Mesendoderm (in vitro differentiated cells): ENCODE data around the gene MRPS25. TPM values are rescaled to one million over a fixed set of nuclear protein-coding genes. Genes with fewer than 3 reads are reported as not detected.

ENCODE experiments used
- DNase-seq: peaks from one replicate; pipeline ENCODE4 v3.0.0; 2013
- H2AK5ac ChIP-seq: 2 replicates; pipeline ENCODE4 v1.6.1; 2013; ENCODE audit warnings: low read length, inconsistent platforms
- H2BK120ac ChIP-seq: 2 replicates; pipeline ENCODE4 v1.6.1; 2013; ENCODE audit warnings: low read depth, mild to moderate bottlenecking, low read length, moderate library complexity, mixed read lengths
- H2BK15ac ChIP-seq: replicated peaks from 2 replicates; pipeline ENCODE4 v1.6.1; 2013; ENCODE audit warnings: low read depth, mild to moderate bottlenecking, moderate library complexity
- H2BK5ac ChIP-seq: 2 replicates; pipeline ENCODE4 v1.6.1; 2013; ENCODE audit warnings: low read length, inconsistent platforms
- H3K18ac ChIP-seq: 2 replicates; pipeline ENCODE4 v1.6.1; 2013; ENCODE audit warnings: mild to moderate bottlenecking, low read length, mixed read lengths
- H3K23ac ChIP-seq: one replicate; pipeline ENCODE4 v1.6.1; 2013; ENCODE audit warnings: low read length
- H3K27ac ChIP-seq: 2 replicates; pipeline ENCODE4 v1.5.1; 2013; ENCODE audit warnings: low read depth, mild to moderate bottlenecking, inconsistent platforms, low read length, moderate library complexity
- H3K27me3 ChIP-seq: 2 replicates; pipeline ENCODE4 v1.6.1; 2013; ENCODE audit warnings: low read length, control low read depth, mild to moderate bottlenecking, inconsistent platforms; ENCODE audit not compliant: insufficient read depth, poor library complexity
- H3K36me3 ChIP-seq: 2 replicates; pipeline ENCODE4 v1.6.1; 2013; ENCODE audit warnings: low read length, inconsistent platforms; ENCODE audit not compliant: control insufficient read depth, insufficient read depth
- H3K4ac ChIP-seq: one replicate; pipeline ENCODE4 v1.6.1; 2013; ENCODE audit warnings: low read depth, mild to moderate bottlenecking, low read length, moderate library complexity
- H3K4me1 ChIP-seq: 2 replicates; pipeline ENCODE4 v1.6.1; 2013; ENCODE audit warnings: low read depth, low read length, inconsistent platforms; ENCODE audit not compliant: control insufficient read depth
- H3K4me2 ChIP-seq: 2 replicates; pipeline ENCODE4 v1.6.1; 2013; ENCODE audit warnings: low read length
- H3K4me3 ChIP-seq: 2 replicates; pipeline ENCODE4 v1.5.1; 2013; ENCODE audit warnings: mild to moderate bottlenecking, low read length
- H3K56ac ChIP-seq: one replicate; pipeline ENCODE4 v1.6.1; 2013; ENCODE audit warnings: low read length
- H3K79me1 ChIP-seq: 2 replicates; pipeline ENCODE4 v1.6.1; 2013; ENCODE audit warnings: low read length, inconsistent platforms
- H3K79me2 ChIP-seq: 2 replicates; pipeline ENCODE4 v1.6.1; 2013; ENCODE audit warnings: mild to moderate bottlenecking, low read length; ENCODE audit not compliant: control insufficient read depth, insufficient read depth
- H3K9ac ChIP-seq: 2 replicates; pipeline ENCODE4 v1.6.1; 2013; ENCODE audit warnings: low read length, inconsistent platforms
- H4K5ac ChIP-seq: one replicate; pipeline ENCODE4 v1.6.1; 2013; ENCODE audit warnings: low read length
- H4K8ac ChIP-seq: one replicate; pipeline ENCODE4 v1.6.1; 2013; ENCODE audit warnings: low read depth, mild to moderate bottlenecking, control low read depth, low read length, moderate library complexity
- WGBS: extraction: QIAGEN DNeasy Blood & Tissue Kit; methylation state at CpG from one replicate; pipeline ENCODE4 v1.1.7; 2013; ENCODE audit warnings: low lambda C conversion rate, missing lambda C conversion rate; ENCODE audit not compliant: insufficient coverage; ENCODE audit errors: extremely low coverage; 5-methylcytosine and 5-hydroxymethylcytosine counted together
- polyA plus RNA-seq, 2 experiments: library from polyadenylated mRNA; stranded (reverse); fragments of 200-250 nt; gene quantifications; one replicate each; pipeline ENCODE4 v1.2.3, GENCODE V29; 2013

Gene MRPS25
- polyA plus RNA-seq (2013, experiment 1 of 2), result 28.8 TPM
- 27.1 TPM for polyA plus RNA-seq (2013, experiment 2 of 2)

DNA sequence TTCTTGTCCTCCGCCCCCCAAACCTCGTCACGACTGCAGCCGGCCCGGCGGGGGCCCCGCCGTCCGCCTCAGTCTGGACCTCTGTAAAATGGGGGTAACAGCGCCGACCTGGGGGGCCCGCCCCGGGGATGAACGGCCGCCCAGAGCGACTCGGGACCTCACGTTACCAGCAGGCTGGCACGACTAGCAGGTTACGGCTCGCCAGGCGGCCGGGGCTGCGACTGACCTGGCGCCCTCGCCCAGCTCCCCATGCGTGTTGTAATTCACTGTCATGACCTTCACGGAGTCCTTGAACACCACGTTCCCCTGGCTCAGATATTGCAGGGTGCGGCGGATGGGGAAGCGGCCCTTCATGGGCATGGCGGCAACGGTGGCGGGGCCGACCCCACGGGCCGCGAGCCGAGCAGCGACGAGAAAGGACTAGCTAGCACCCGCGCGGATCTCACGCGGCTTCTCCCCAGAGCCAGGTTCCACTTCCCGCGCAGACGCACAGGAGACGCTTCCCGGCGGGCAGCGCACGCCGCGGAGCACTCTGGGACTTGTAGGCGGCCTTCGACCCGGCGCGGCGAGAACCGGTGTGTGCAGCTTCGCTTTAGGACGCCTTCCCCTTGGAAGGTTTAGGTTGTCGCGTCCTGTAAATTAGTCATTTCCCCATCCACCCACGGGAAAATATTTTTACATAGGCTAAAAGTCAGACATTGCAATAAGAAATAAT is at the start of gene MRPS25:
MRPS25 (minus strand) TSS at position 481 of the 715 bp plus-strand sequence; CDS start at position 360, 121 bp downstream.
- H3K4me3 ChIP-seq, result peak within 1 kb of the TSS; percentile 83
- no peak within 1 kb of the TSS for H2BK15ac ChIP-seq
- no peak within 1 kb of the TSS for H3K27ac ChIP-seq
- peak within 1 kb of the TSS; percentile 72 for H3K23ac ChIP-seq
- H3K79me2 ChIP-seq, result peaks cover 20% of the 10 kb centered on the region
- H4K5ac ChIP-seq, result no peak within 1 kb of the TSS
- H3K36me3 ChIP-seq, result no peaks in the 10 kb centered on the region
- peak within 1 kb of the TSS; percentile 54 for H2BK5ac ChIP-seq
- no peak within 1 kb of the TSS for H4K8ac ChIP-seq
- no peaks in the 10 kb centered on the region for H3K27me3 ChIP-seq
- H3K56ac ChIP-seq, result peak within 1 kb of the TSS; percentile 98
- H3K4me1 ChIP-seq, result peaks cover 5% of the 10 kb centered on the region
- H3K9ac ChIP-seq, result peak within 1 kb of the TSS; percentile 94
- peak within 1 kb of the TSS; percentile 1 for H3K18ac ChIP-seq
- H2BK120ac ChIP-seq, result no peak within 1 kb of the TSS
- DNase-seq, result peak; percentile 95
- H3K4me2 ChIP-seq, result peak within 1 kb of the TSS; percentile 79
- no peak within 1 kb of the TSS for H2AK5ac ChIP-seq
- peaks cover 12% of the 10 kb centered on the region for H3K79me1 ChIP-seq
- H3K4ac ChIP-seq, result peak within 1 kb of the TSS; percentile 56
- WGBS, result no CpG with 5 or more reads among the region's 69 CpGs

DNA sequence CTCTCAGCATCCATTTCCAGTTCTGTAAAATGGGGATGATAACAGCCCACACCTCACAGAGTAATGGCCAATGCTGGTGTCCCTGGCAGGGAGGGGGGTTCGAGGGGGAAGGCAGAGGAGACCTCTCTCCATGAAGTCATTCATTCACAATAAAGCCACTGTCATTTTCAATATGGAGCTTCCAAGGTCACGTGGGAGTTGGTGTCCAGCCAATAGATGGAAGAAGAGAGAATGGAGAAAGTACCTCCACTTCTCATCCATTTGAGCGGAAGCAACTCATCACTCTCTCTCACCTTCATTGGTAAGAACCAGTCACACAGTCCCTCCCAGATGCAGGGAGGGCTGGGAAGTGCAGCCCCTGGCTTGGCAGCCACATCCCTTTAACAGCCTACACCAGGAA is 48.8 kb upstream of the MRPS25 start:
- no peak overlapping the region for H3K23ac ChIP-seq
- H2BK120ac ChIP-seq, result no peak overlapping the region
- H3K9ac ChIP-seq, result no peak overlapping the region
- no peak overlapping the region for H4K8ac ChIP-seq
- WGBS, result no CpG with 5 or more reads among the region's 3 CpGs
- no peaks in the 10 kb centered on the region for H3K79me1 ChIP-seq
- no peak overlapping the region for H3K56ac ChIP-seq
- no peaks in the 10 kb centered on the region for H3K4me1 ChIP-seq
- H3K4ac ChIP-seq, result no peak overlapping the region
- no peak overlapping the region for H2BK5ac ChIP-seq
- no peaks in the 10 kb centered on the region for H3K79me2 ChIP-seq
- no peaks in the 10 kb centered on the region for H3K36me3 ChIP-seq
- no peak overlapping the region for H3K4me2 ChIP-seq
- no peaks in the 10 kb centered on the region for H3K27me3 ChIP-seq
- no peak overlapping the region for H4K5ac ChIP-seq
- H2BK15ac ChIP-seq, result no peak overlapping the region
- H3K27ac ChIP-seq, result no peak overlapping the region
- no peak overlapping the region for H3K4me3 ChIP-seq
- H3K18ac ChIP-seq, result no peak overlapping the region
- no peak for DNase-seq
- H2AK5ac ChIP-seq, result no peak overlapping the region

DNA sequence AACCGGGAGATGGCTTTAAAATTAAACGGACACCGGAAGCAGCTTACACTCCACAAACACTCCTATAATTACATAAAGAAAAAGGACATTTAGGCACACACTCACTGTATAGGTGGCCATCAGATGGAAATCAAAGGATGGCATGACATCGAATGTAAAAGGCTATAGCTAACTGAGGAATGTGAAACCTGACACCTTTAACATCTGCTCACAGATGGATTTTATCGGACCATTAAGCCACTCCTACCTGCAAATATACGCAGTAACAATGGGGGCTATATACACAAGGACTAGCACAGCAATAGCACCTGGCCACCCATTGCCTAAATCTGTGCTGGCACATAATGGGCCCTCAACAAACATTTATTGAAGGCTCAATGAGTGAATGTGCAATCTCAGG is 48.4 kb upstream of the MRPS25 start:
- DNase-seq, result no peak
- Histone ChIP-seq H3K27ac (no peak overlapping the region), H3K79me2 (no peaks in the 10 kb centered on the region), H2BK15ac (no peak overlapping the region), H4K5ac (no peak overlapping the region), H3K4me2 (no peak overlapping the region), H4K8ac (no peak overlapping the region), H2BK5ac (no peak overlapping the region), H3K9ac (no peak overlapping the region), H3K27me3 (no peaks in the 10 kb centered on the region), H3K56ac (no peak overlapping the region), H3K18ac (no peak overlapping the region), H2BK120ac (no peak overlapping the region), H3K4me1 (no peaks in the 10 kb centered on the region), H3K4ac (no peak overlapping the region), H2AK5ac (no peak overlapping the region), H3K79me1 (no peaks in the 10 kb centered on the region), H3K23ac (no peak overlapping the region), H3K4me3 (no peak overlapping the region), H3K36me3 (no peaks in the 10 kb centered on the region)
- no CpG with 5 or more reads among the region's 6 CpGs for whole genome bisulfite sequencing

GRCh38 chr3:15112011-15112410 is 46.9 kb upstream of the MRPS25 start:
- Histone ChIP-seq H4K5ac (no peak overlapping the region), H3K4ac (no peak overlapping the region), H3K27ac (no peak overlapping the region), H3K9ac (no peak overlapping the region), H3K79me2 (no peaks in the 10 kb centered on the region), H3K27me3 (no peaks in the 10 kb centered on the region), H3K18ac (no peak overlapping the region), H2BK5ac (no peak overlapping the region), H2AK5ac (no peak overlapping the region), H2BK120ac (no peak overlapping the region), H3K4me1 (no peaks in the 10 kb centered on the region), H3K36me3 (no peaks in the 10 kb centered on the region), H4K8ac (no peak overlapping the region), H3K4me3 (no peak overlapping the region), H3K56ac (no peak overlapping the region), H3K23ac (no peak overlapping the region), H3K79me1 (no peaks in the 10 kb centered on the region), H3K4me2 (no peak overlapping the region), H2BK15ac (no peak overlapping the region)
- no CpG with 5 or more reads among the region's 3 CpGs for WGBS
- no peak for DNase-seq

GRCh38 chr3:15110206-15110605 is 45.1 kb upstream of the MRPS25 start:
- Histone ChIP-seq H3K27me3 (no peaks in the 10 kb centered on the region), H3K4ac (no peak overlapping the region), H3K4me1 (no peaks in the 10 kb centered on the region), H3K18ac (no peak overlapping the region), H3K79me1 (no peaks in the 10 kb centered on the region), H3K9ac (no peak overlapping the region), H3K23ac (no peak overlapping the region), H3K36me3 (no peaks in the 10 kb centered on the region), H3K79me2 (no peaks in the 10 kb centered on the region), H3K56ac (no peak overlapping the region), H2BK15ac (no peak overlapping the region), H3K4me2 (no peak overlapping the region), H2AK5ac (no peak overlapping the region), H2BK5ac (no peak overlapping the region), H4K5ac (no peak overlapping the region), H4K8ac (no peak overlapping the region), H3K27ac (no peak overlapping the region), H3K4me3 (no peak overlapping the region), H2BK120ac (no peak overlapping the region)
- WGBS, result no CpG with 5 or more reads among the region's 4 CpGs
- DNase-seq, result no peak

- Histone ChIP-seq H3K79me2 (no peaks in the 10 kb centered on the region), H4K8ac (no peak overlapping the region), H3K4me1 (no peaks in the 10 kb centered on the region), H3K79me1 (no peaks in the 10 kb centered on the region), H3K9ac (no peak overlapping the region), H3K4ac (no peak overlapping the region), H3K18ac (no peak overlapping the region), H3K56ac (no peak overlapping the region), H3K36me3 (no peaks in the 10 kb centered on the region), H3K4me2 (no peak overlapping the region), H2BK15ac (no peak overlapping the region), H3K23ac (no peak overlapping the region), H3K4me3 (no peak overlapping the region), H2AK5ac (no peak overlapping the region), H2BK120ac (no peak overlapping the region), H2BK5ac (no peak overlapping the region), H3K27me3 (no peaks in the 10 kb centered on the region), H4K5ac (no peak overlapping the region), H3K27ac (no peak overlapping the region)
- no CpG with 5 or more reads among the region's 4 CpGs for WGBS
- DNase-seq, result no peak
These were observed 43.8 kb upstream of the MRPS25 start for GRCh38 chr3:15108869-15109268.
